ENCODE data around the gene SGCB.

- no peak for TF ChIP-seq POLR2AphosphoS5 (IDR thresholded peaks at IDR 0.05; ENCODE audit: low read depth, low read length)
- no peak for TF ChIP-seq REST (IDR thresholded peaks at IDR 0.05; ENCODE audit: insufficient read depth in 1 of 2, low read depth in 2 of 2, low read length in 2 of 2)
- no peak for TF ChIP-seq TAF1 (IDR thresholded peaks at IDR 0.05; ENCODE audit: borderline replicate concordance, insufficient read depth, low read length)
Observed at GRCh38 chr4:52057196-52057595, 19.1 kb upstream of the SGCB start.

Data from PFSK-1 (cell line).